GM21576 (cell line): Measurements from ENCODE around the gene NAPEPLD.
A peak's percentile ranks its signal among the peaks of the same experiment; 100 is the strongest.
"Not testable (repeated sequence)": the region's sequence is repeated elsewhere in the genome, so short reads cannot be mapped to it uniquely, and the experiment has no call there.

Experiments used
- ATAC-seq: cut with Tn5 transposase; IDR thresholded peaks from one replicate; pipeline ENCODE4 v1.9.1; 2021; ENCODE audit warnings: mild to moderate bottlenecking, moderate library complexity; ENCODE audit not compliant: unreplicated experiment

NAPEPLD gene

GRCh38 chr7:103114576-103115008 lies 34.3 kb downstream of the NAPEPLD start:
- no peak for ATAC-seq

GRCh38 chr7:103113164-103113563 lies 35.7 kb downstream of the NAPEPLD start:
- ATAC-seq, result no peak

- not testable (repeated sequence) for ATAC-seq
These were observed 42.2 kb downstream of the NAPEPLD start for GRCh38 chr7:103106703-103107070.

- ATAC-seq, result no peak
These were observed 42.7 kb downstream of the NAPEPLD start for GRCh38 chr7:103106005-103106702.

GRCh38 chr7:103101543-103101942 lies 47.4 kb downstream of the NAPEPLD start:
- no peak for ATAC-seq

GRCh38 chr7:103100348-103100747 lies 48.6 kb downstream of the NAPEPLD start:
- ATAC-seq, result no peak

- no peak for ATAC-seq
These were observed 51.9 kb downstream of the NAPEPLD start for GRCh38 chr7:103097041-103097440.

GRCh38 chr7:103095558-103095957 lies 53.3 kb downstream of the NAPEPLD start:
- ATAC-seq, result not testable (repeated sequence)

GRCh38 chr7:103094102-103094501 lies 54.8 kb downstream of the NAPEPLD start:
- ATAC-seq, result no peak

- ATAC-seq, result no peak
These were observed 55.5 kb downstream of the NAPEPLD start for GRCh38 chr7:103093429-103093828.

- not testable (repeated sequence) for ATAC-seq
These were observed 56.6 kb downstream of the NAPEPLD start for GRCh38 chr7:103092321-103092720.

GRCh38 chr7:103083210-103083609 lies 65.7 kb downstream of the NAPEPLD start:
- no peak for ATAC-seq

GRCh38 chr7:103082497-103082896 lies 66.4 kb downstream of the NAPEPLD start:
- no peak for ATAC-seq

- ATAC-seq, result no peak
These were observed 68.0 kb downstream of the NAPEPLD start for GRCh38 chr7:103080923-103081322.

- ATAC-seq, result no peak
These were observed 69.1 kb downstream of the NAPEPLD start for GRCh38 chr7:103079836-103080235.

- not testable (repeated sequence) for ATAC-seq
These were observed 70.7 kb downstream of the NAPEPLD start for GRCh38 chr7:103078226-103078625.

- ATAC-seq, result no peak
These were observed 71.6 kb downstream of the NAPEPLD start for GRCh38 chr7:103077318-103077717.

GRCh38 chr7:103076764-103077163 lies 72.1 kb downstream of the NAPEPLD start:
- ATAC-seq, result no peak

GRCh38 chr7:103075337-103075918 lies 73.5 kb downstream of the NAPEPLD start:
- peak; percentile 49 for ATAC-seq

GRCh38 chr7:103074519-103075336 lies 74.2 kb downstream of the NAPEPLD start, which contains the start of the genes ARMC10 and FBXL13:
Gene ARMC10, plus strand, starts transcription at chr7:103075140. Its CDS starts 133 bp downstream, at chr7:103075273.
Gene FBXL13, minus strand, starts transcription at chr7:103074796.
- ATAC-seq, result peak; percentile 87

GRCh38 chr7:103073989-103074518 lies 74.8 kb downstream of the NAPEPLD start:
- ATAC-seq, result no peak
